ENCODE data around the gene CDIP1. TPM values are rescaled to one million over a fixed set of nuclear protein-coding genes. Genes with fewer than 3 reads are reported as not detected.

CDIP1 gene
- total and polyA plus RNA-seq, 4 donors = 4.4 to 18.6 (median 12.0) TPM

GRCh38 chr16:4550591-4550990 lies 12.0 kb upstream of the CDIP1 start:
- DNase-seq (ENCODE audit: low spot score) = no peak
- Histone ChIP-seq H3K9ac (ENCODE audit: low read depth in 1 of 2, low read length in 2 of 2) (no peak overlapping the region), H3K27me3 (ENCODE audit: control insufficient read depth in 4 of 4, insufficient read depth in 4 of 4, low read length in 3 of 4) (no peaks in the 10 kb centered on the region), H3K36me3 (ENCODE audit: control insufficient read depth in 4 of 4, insufficient read depth in 3 of 4, low read depth in 1 of 4, low read length in 3 of 4) (no peaks in the 10 kb centered on the region), H3K9me3 (ENCODE audit: control insufficient read depth in 4 of 4, low read length in 3 of 4) (no peaks in the 10 kb centered on the region), H3K27ac (ENCODE audit: low read depth in 1 of 2, low read length in 2 of 2) (no peak overlapping the region), H3K4me3 (ENCODE audit: low read depth in 1 of 3, low read length in 3 of 3) (no peak overlapping the region), H3K4me1 (ENCODE audit: control insufficient read depth in 4 of 4, insufficient read depth in 4 of 4, low read length in 3 of 4) (no peaks in the 10 kb centered on the region)
- WGBS = 44% methylated on average over 4 of the region's 4 CpGs
- TF ChIP-seq TAF1 (conservative IDR thresholded peaks at IDR 0.05) (no peak), HNF4G (IDR thresholded peaks at IDR 0.05) (no peak), FOXA1 (IDR thresholded peaks at IDR 0.05) (no peak), SP1 (IDR thresholded peaks at IDR 0.05) (no peak)

DNA sequence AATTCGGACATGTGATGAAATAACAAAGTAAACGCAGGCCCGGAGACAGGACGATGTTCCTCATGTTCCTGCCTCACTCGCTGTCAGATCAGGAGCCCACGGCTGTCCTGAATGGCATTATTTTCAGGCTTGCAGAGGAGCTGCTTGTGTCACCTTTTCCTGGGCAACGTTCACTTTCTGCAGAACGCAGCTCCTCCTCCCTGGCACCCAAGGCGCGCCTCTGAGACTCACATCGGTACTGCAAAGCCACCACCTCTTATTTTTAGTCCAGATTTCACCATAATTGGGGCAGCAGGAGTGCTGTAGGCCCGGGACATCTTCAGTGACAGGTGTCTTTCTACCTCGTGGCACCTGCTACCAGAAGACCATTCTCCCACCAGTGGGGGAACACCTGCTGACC lies 9.6 kb upstream of the CDIP1 start:
- H3K4me3 ChIP-seq (ENCODE audit: low read depth in 1 of 3, low read length in 3 of 3) = no peak overlapping the region
- 45% methylated on average over 13 of the region's 13 CpGs for WGBS
- H3K9me3 ChIP-seq (ENCODE audit: control insufficient read depth in 4 of 4, low read length in 3 of 4) = no peaks in the 10 kb centered on the region
- no peak overlapping the region for H3K9ac ChIP-seq (ENCODE audit: low read depth in 1 of 2, low read length in 2 of 2)
- no peak for DNase-seq (ENCODE audit: low spot score)
- no peak overlapping the region for H3K27ac ChIP-seq (ENCODE audit: low read depth in 1 of 2, low read length in 2 of 2)
- no peaks in the 10 kb centered on the region for H3K36me3 ChIP-seq (ENCODE audit: control insufficient read depth in 4 of 4, insufficient read depth in 3 of 4, low read depth in 1 of 4, low read length in 3 of 4)
- no peaks in the 10 kb centered on the region for H3K4me1 ChIP-seq (ENCODE audit: control insufficient read depth in 4 of 4, insufficient read depth in 4 of 4, low read length in 3 of 4)
- TF ChIP-seq JUND (IDR thresholded peaks at IDR 0.05) = no peak
- TF ChIP-seq RXRA (IDR thresholded peaks at IDR 0.05) = no peak
- no peak for TF ChIP-seq REST (IDR thresholded peaks at IDR 0.05)
- TF ChIP-seq, protein P1, sequence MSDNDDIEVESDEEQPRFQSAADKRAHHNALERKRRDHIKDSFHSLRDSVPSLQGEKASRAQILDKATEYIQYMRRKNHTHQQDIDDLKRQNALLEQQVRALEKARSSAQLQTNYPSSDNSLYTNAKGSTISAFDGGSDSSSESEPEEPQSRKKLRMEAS (IDR thresholded peaks at IDR 0.05) = no peak
- no peak for TF ChIP-seq FOXA2 (IDR thresholded peaks at IDR 0.05)
- TF ChIP-seq SP1 (IDR thresholded peaks at IDR 0.05) = no peak
- TF ChIP-seq, protein P2, sequence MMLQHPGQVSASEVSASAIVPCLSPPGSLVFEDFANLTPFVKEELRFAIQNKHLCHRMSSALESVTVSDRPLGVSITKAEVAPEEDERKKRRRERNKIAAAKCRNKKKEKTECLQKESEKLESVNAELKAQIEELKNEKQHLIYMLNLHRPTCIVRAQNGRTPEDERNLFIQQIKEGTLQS (IDR thresholded peaks at IDR 0.05) = no peak
- TF ChIP-seq EGR1 (IDR thresholded peaks at IDR 0.05; ENCODE audit: low read depth in 2 of 2) = no peak
- no peak for TF ChIP-seq HNF4G (IDR thresholded peaks at IDR 0.05)
- TF ChIP-seq GABPA (IDR thresholded peaks at IDR 0.05 in 1 of 2, conservative IDR thresholded peaks at IDR 0.05 in 1 of 2) = no peak
- TF ChIP-seq FOXA1 (IDR thresholded peaks at IDR 0.05) = no peak
- TF ChIP-seq HNF4A (conservative IDR thresholded peaks at IDR 0.05) = no peak
- TF ChIP-seq TAF1 (conservative IDR thresholded peaks at IDR 0.05) = no peak
- TF ChIP-seq YY1 (IDR thresholded peaks at IDR 0.05) = no peak
- TF ChIP-seq NR2F2 (IDR thresholded peaks at IDR 0.05) = no peak
- no peaks in the 10 kb centered on the region for H3K27me3 ChIP-seq (ENCODE audit: control insufficient read depth in 4 of 4, insufficient read depth in 4 of 4, low read length in 3 of 4)

- 91% methylated on average over 8 of the region's 8 CpGs for WGBS
- no peaks in the 10 kb centered on the region for H3K27me3 ChIP-seq (ENCODE audit: control insufficient read depth in 4 of 4, insufficient read depth in 4 of 4, low read length in 3 of 4)
- peaks cover 0 to 5% (median under 1%) of the 10 kb centered on the region in 4 donors for H3K9me3 ChIP-seq (ENCODE audit: control insufficient read depth in 4 of 4, low read length in 3 of 4)
- no peaks in the 10 kb centered on the region for H3K4me1 ChIP-seq (ENCODE audit: control insufficient read depth in 4 of 4, insufficient read depth in 4 of 4, low read length in 3 of 4)
- no peak overlapping the region for H3K27ac ChIP-seq (ENCODE audit: low read depth in 1 of 2, low read length in 2 of 2)
- H3K4me3 ChIP-seq (ENCODE audit: low read depth in 1 of 3, low read length in 3 of 3) = no peak overlapping the region
- H3K36me3 ChIP-seq (ENCODE audit: control insufficient read depth in 4 of 4, insufficient read depth in 3 of 4, low read depth in 1 of 4, low read length in 3 of 4) = no peaks in the 10 kb centered on the region
- DNase-seq (ENCODE audit: low spot score) = no peak
- no peak overlapping the region for H3K9ac ChIP-seq (ENCODE audit: low read depth in 1 of 2, low read length in 2 of 2)
- TF ChIP-seq GABPA (IDR thresholded peaks at IDR 0.05 in 1 of 2, conservative IDR thresholded peaks at IDR 0.05 in 1 of 2) (no peak), HNF4G (IDR thresholded peaks at IDR 0.05) (no peak), SP1 (IDR thresholded peaks at IDR 0.05) (no peak), REST (IDR thresholded peaks at IDR 0.05) (no peak), JUND (IDR thresholded peaks at IDR 0.05) (no peak), FOXA1 (IDR thresholded peaks at IDR 0.05) (no peak), NR2F2 (IDR thresholded peaks at IDR 0.05) (no peak), TAF1 (conservative IDR thresholded peaks at IDR 0.05) (no peak), FOXA2 (IDR thresholded peaks at IDR 0.05) (no peak), EGR1 (IDR thresholded peaks at IDR 0.05; ENCODE audit: low read depth in 2 of 2) (no peak), RXRA (IDR thresholded peaks at IDR 0.05) (no peak), YY1 (IDR thresholded peaks at IDR 0.05) (no peak)
- TF ChIP-seq, protein P3, sequence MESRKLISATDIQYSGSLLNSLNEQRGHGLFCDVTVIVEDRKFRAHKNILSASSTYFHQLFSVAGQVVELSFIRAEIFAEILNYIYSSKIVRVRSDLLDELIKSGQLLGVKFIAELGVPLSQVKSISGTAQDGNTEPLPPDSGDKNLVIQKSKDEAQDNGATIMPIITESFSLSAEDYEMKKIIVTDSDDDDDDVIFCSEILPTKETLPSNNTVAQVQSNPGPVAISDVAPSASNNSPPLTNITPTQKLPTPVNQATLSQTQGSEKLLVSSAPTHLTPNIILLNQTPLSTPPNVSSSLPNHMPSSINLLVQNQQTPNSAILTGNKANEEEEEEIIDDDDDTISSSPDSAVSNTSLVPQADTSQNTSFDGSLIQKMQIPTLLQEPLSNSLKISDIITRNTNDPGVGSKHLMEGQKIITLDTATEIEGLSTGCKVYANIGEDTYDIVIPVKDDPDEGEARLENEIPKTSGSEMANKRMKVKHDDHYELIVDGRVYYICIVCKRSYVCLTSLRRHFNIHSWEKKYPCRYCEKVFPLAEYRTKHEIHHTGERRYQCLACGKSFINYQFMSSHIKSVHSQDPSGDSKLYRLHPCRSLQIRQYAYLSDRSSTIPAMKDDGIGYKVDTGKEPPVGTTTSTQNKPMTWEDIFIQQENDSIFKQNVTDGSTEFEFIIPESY (IDR thresholded peaks at IDR 0.05) = no peak
- TF ChIP-seq, protein P1 (IDR thresholded peaks at IDR 0.05) = no peak
- TF ChIP-seq, protein P2 (IDR thresholded peaks at IDR 0.05) = no peak
These were observed 5.9 kb upstream of the CDIP1 start for GRCh38 chr16:4544473-4544872.
